GM21381 (cell line): ENCODE data around the gene LGALS3BP.

Experiments
- ATAC-seq: cut with Tn5 transposase; IDR thresholded peaks from one replicate; pipeline ENCODE4 v1.9.1; 2021; ENCODE audit warnings: mild to moderate bottlenecking, moderate library complexity; ENCODE audit not compliant: unreplicated experiment

Gene LGALS3BP

GRCh38 chr17:79017546-79018369 lies 38.0 kb upstream of the LGALS3BP start:
- no peak for ATAC-seq

GRCh38 chr17:79014158-79014758 lies 34.5 kb upstream of the LGALS3BP start:
- ATAC-seq, result no peak

GRCh38 chr17:79012563-79013134 lies 32.9 kb upstream of the LGALS3BP start:
- no peak for ATAC-seq

- ATAC-seq, result no peak
These were observed 31.9 kb upstream of the LGALS3BP start for GRCh38 chr17:79011451-79012147.

- no peak for ATAC-seq
These were observed 30.6 kb upstream of the LGALS3BP start for GRCh38 chr17:79010304-79010646.

- peak; percentile 93 for ATAC-seq
These were observed 29.9 kb upstream of the LGALS3BP start, which contains the start of gene CANT1 for GRCh38 chr17:79009397-79010303. TSS of gene CANT1 (minus strand) at chr17:79009764. CDS start at chr17:78997622, 12,142 bp downstream.

- peak; percentile 16 for ATAC-seq
These were observed 29.1 kb upstream of the LGALS3BP start for GRCh38 chr17:79008666-79009387.

- ATAC-seq, result no peak
These were observed 28.0 kb upstream of the LGALS3BP start for GRCh38 chr17:79007504-79008381.

GRCh38 chr17:79006794-79007503 lies 27.2 kb upstream of the LGALS3BP start:
- ATAC-seq, result no peak

GRCh38 chr17:79006046-79006445 lies 26.3 kb upstream of the LGALS3BP start:
- no peak for ATAC-seq

- ATAC-seq, result no peak
These were observed 25.5 kb upstream of the LGALS3BP start for GRCh38 chr17:79005063-79005861.

- ATAC-seq, result no peak
These were observed 24.1 kb upstream of the LGALS3BP start for GRCh38 chr17:79003661-79004411.

GRCh38 chr17:79002796-79003593 lies 23.3 kb upstream of the LGALS3BP start:
- no peak for ATAC-seq

- no peak for ATAC-seq
These were observed 22.6 kb upstream of the LGALS3BP start for GRCh38 chr17:79002291-79002690.

- ATAC-seq, result no peak
These were observed 21.7 kb upstream of the LGALS3BP start for GRCh38 chr17:79001190-79002020.
